Upper lobe of left lung (tissue), 4 donors: ENCODE data around the gene CCIN.
"Not testable (repeated sequence)": the region's sequence is repeated elsewhere in the genome, so short reads cannot be mapped to it uniquely, and the experiment has no call there.

Experiments used
- CTCF ChIP-seq, 6 experiments: fragments of 450-650 bp in 4 of 6; fragments of 200-600 bp in 2 of 6; sonication (generic) in 2 of 6; IDR thresholded peaks; one replicate each; pipeline ENCODE4 v1.5.1; 2016 to 2019; ENCODE audit warnings: antibody characterized with exemption in 6 of 6
- POLR2A ChIP-seq, 4 donors: fragments of 450-650 bp; IDR thresholded peaks; one replicate each; pipeline ENCODE4 v1.5.1; 2016 to 2017; ENCODE audit warnings: antibody characterized with exemption in 4 of 4, mild to moderate bottlenecking in 2 of 4
- POLR2AphosphoS5 ChIP-seq, 2 donors: sonication (generic); formaldehyde crosslinking; IDR thresholded peaks; one replicate each; pipeline ENCODE4 v1.5.1; 2017; ENCODE audit warnings: antibody characterized with exemption in 2 of 2

- not testable (repeated sequence) for TF ChIP-seq CTCF, POLR2AphosphoS5, POLR2A (IDR thresholded peaks at IDR 0.05)
Observed at GRCh38 chr9:36131666-36132065, 37.5 kb upstream of the CCIN start.
